Measurements from ENCODE around the gene MAST4. TPM values are rescaled to one million over a fixed set of nuclear protein-coding genes. Genes with fewer than 3 reads are reported as not detected.

Gene MAST4
- total and polyA plus RNA-seq, 2 of the 13 experiments (the other 11 are each of a cell fraction or from before 2014, with no cell fraction given), result 3.4 to 3.7 TPM

- 60% methylated on average over 8 of the region's 9 CpGs for WGBS (ENCODE audit: low lambda C conversion rate)
- Histone ChIP-seq H3K4me1 (ENCODE audit: insufficient read depth, low read length) (no peaks in the 10 kb centered on the region), H3K79me2 (ENCODE audit: insufficient read depth, low read length) (no peaks in the 10 kb centered on the region), H3K27ac (ENCODE audit: extremely low read length, insufficient read depth, low read length) (no peak overlapping the region), H3K4me3 (replicated peaks in 1 of 3; ENCODE audit: insufficient read depth in 1 of 3, low read depth in 2 of 3, low read length in 3 of 3) (no peak overlapping the region), H3K27me3 (ENCODE audit: control insufficient read depth in 1 of 2, insufficient read depth in 2 of 2, low read length in 2 of 2) (no peaks in the 10 kb centered on the region; a peak in 1 of 5 replicates), H2AFZ (ENCODE audit: low read length) (no peak overlapping the region), H3K36me3 (replicated peaks in 1 of 2; ENCODE audit: control insufficient read depth in 1 of 2, insufficient read depth in 2 of 2, low read length in 2 of 2) (no peaks in the 10 kb centered on the region), H3K9me3 (ENCODE audit: low read length) (no peaks in the 10 kb centered on the region), H3K4me2 (ENCODE audit: low read depth, low read length) (no peak overlapping the region), H4K20me1 (ENCODE audit: insufficient read depth, low read length) (no peaks in the 10 kb centered on the region), H3K9ac (ENCODE audit: insufficient read depth, low read depth, low read length) (no peak overlapping the region)
- DNase-seq (ENCODE audit: low spot score), result no peak
- no peak for ATAC-seq
- POLR2A ChIA-PET, result no interaction called here
- no peak for FAIRE-seq
- intact Hi-C loops (cut with micrococcal nuclease; ENCODE audit: unreplicated experiment) (no loop called here), in situ Hi-C loops (cut with HindIII; ENCODE audit: extremely low pct_ligation_motif_present, low pct_unique_long_range_greater_than_20kb) (no loop called here)
- no TSS peak for BruUV-seq (replicated peaks)
- CTCF ChIA-PET (ENCODE audit: low intra/inter-chr PET ratio, low total read pairs), result no interaction called here
- TF ChIP-seq TIGD3 (CRISPR knock-in tag; IDR thresholded peaks at IDR 0.05; ENCODE audit: borderline replicate concordance), result no peak
- TF ChIP-seq ZNF296 (CRISPR knock-in tag; conservative IDR thresholded peaks at IDR 0.05), result no peak
- no peak for TF ChIP-seq THAP9 (CRISPR knock-in tag; IDR thresholded peaks at IDR 0.05; ENCODE audit: borderline replicate concordance)
- TF ChIP-seq MNT (IDR thresholded peaks at IDR 0.05), result no peak
- no peak for TF ChIP-seq ERF (CRISPR knock-in tag; IDR thresholded peaks at IDR 0.05)
- TF ChIP-seq HMG20A (CRISPR knock-in tag; IDR thresholded peaks at IDR 0.05; ENCODE audit: borderline replicate concordance), result no peak
- no peak for TF ChIP-seq ZNF710 (CRISPR knock-in tag; IDR thresholded peaks at IDR 0.05; ENCODE audit: borderline replicate concordance)
- no peak for TF ChIP-seq MXD1 (CRISPR knock-in tag; IDR thresholded peaks at IDR 0.05)
- TF ChIP-seq ZNF512 (CRISPR knock-in tag; IDR thresholded peaks at IDR 0.05), result no peak
- no peak for TF ChIP-seq ZNF788 (CRISPR knock-in tag; IDR thresholded peaks at IDR 0.05; ENCODE audit: borderline replicate concordance)
- TF ChIP-seq SSRP1 (CRISPR knock-in tag; IDR thresholded peaks at IDR 0.05), result no peak
- TF ChIP-seq THAP11 (CRISPR knock-in tag; IDR thresholded peaks at IDR 0.05), result no peak
- TF ChIP-seq ZNF589 (CRISPR knock-in tag; conservative IDR thresholded peaks at IDR 0.05), result no peak
- no peak for TF ChIP-seq SRSF9 (IDR thresholded peaks at IDR 0.05; ENCODE audit: borderline replicate concordance, insufficient read depth, low read depth, low read length, poor library complexity, severe bottlenecking)
Observed at GRCh38 chr5:67192719-67193438, 596.7 kb downstream of the MAST4 start.

Data from HepG2 (cell line).